ENCODE measurements around the gene ZNF586.
"Not testable (repeated sequence)": the region's sequence is repeated elsewhere in the genome, so short reads cannot be mapped to it uniquely, and the experiment has no call there.

DNA sequence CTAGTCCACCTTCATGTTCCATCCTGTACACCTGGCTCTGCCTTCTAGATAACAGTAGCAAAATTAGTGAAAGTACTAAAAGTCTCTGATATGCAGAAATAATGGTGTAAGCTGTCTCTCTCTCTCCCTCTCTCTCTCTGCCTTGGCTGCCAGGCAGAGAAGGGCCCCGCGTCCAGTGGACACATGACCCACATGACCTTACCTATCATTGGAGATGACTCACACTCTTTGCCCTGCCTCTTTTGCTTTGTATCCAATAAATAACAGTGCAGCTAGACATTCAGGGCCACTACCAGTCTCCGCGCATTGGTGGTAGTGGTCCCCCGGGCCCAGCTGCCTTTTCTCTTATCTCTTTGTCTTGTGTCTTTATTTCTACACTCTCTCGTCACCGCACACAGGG lies 30.7 kb upstream of the ZNF586 start:
- TF ChIP-seq, protein P1, sequence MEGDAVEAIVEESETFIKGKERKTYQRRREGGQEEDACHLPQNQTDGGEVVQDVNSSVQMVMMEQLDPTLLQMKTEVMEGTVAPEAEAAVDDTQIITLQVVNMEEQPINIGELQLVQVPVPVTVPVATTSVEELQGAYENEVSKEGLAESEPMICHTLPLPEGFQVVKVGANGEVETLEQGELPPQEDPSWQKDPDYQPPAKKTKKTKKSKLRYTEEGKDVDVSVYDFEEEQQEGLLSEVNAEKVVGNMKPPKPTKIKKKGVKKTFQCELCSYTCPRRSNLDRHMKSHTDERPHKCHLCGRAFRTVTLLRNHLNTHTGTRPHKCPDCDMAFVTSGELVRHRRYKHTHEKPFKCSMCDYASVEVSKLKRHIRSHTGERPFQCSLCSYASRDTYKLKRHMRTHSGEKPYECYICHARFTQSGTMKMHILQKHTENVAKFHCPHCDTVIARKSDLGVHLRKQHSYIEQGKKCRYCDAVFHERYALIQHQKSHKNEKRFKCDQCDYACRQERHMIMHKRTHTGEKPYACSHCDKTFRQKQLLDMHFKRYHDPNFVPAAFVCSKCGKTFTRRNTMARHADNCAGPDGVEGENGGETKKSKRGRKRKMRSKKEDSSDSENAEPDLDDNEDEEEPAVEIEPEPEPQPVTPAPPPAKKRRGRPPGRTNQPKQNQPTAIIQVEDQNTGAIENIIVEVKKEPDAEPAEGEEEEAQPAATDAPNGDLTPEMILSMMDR (IDR thresholded peaks at IDR 0.05): not testable (repeated sequence)
- TF ChIP-seq EP300 (IDR thresholded peaks at IDR 0.05): not testable (repeated sequence)
